HuH-7 (cell line): Measurements from ENCODE around the gene SLC27A2.

Experiments used
- DNase-seq: peaks from one replicate; pipeline ENCODE4 v3.0.0; 2011; ENCODE audit warnings: low spot score

The SLC27A2 gene

GRCh38 chr15:50275908-50276307 is 93.9 kb downstream of the SLC27A2 start:
- DNase-seq: no peak

DNA sequence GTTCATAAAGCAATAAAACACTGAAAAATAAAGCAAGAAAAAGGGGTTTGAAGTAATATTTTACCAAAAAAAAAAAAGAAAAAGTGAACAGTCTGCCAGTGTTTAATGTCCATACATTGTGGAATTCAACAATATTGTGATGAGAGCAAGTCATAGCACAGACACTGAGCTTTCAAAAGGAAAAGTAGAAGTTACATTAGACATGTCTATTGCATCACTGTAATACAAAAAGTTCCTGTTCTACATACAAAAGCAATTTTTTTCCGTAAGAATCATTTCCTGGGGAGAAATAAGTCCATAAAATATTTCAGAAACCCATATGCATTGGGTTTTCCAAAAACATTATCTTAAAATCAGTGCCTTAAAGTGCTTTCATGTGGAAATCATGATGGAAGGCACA is 95.4 kb downstream of the SLC27A2 start:
- DNase-seq: no peak

DNA sequence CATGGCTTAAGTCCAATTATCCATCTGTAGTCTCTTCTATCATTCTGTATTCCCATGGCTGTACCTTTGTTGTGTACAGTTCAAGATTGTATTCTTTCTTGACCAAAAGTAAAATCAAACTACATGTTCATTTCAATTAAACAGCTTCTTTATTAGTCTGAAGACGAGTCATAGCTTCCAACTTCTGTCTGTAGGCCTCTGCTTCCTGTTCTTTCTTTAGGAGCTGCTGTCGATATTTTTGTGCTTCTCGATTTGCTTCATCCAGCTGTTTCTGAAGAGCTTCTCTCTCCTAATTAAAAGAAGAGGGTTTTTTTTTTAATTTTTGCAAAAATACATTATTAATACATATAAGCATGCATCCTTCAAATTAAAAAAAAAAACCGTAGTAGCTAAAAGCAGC is 96.5 kb downstream of the SLC27A2 start:
- no peak for DNase-seq

GRCh38 chr15:50280271-50280670 is 98.3 kb downstream of the SLC27A2 start:
- no peak for DNase-seq

DNA sequence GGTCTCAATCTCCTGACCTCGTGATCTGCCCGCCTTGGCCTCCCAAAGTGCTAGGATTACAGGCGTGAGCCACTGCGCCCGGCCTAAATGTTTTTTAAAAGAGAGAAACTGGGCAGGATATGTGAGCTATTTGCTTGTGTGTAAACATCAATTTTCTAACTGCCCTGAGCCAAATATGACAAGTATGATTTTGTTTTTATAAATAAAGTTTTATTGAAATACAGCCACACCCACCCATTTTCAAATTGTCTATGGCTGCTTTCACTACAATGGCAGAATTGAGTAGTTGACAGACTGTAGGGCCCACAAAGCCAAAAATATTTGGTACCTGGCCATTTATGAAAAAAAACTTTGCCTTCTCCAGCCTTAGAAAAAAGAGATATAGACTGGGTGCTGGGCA is 99.4 kb downstream of the SLC27A2 start:
- DNase-seq: no peak
